A549 (cell line): ENCODE results near the gene SPECC1. TPM values are rescaled to one million over a fixed set of nuclear protein-coding genes. Genes with fewer than 3 reads are reported as not detected.
"Not testable (repeated sequence)": the region's sequence is repeated elsewhere in the genome, so short reads cannot be mapped to it uniquely, and the experiment has no call there.

Experiments
- ATAC-seq, 2 experiments: fragments of 200-7000 bp in 1 of 2; fragments of >200 bp in 1 of 2; cut with Nextera tagmentation in 1 of 2; cut with Tn5 transposase in 1 of 2; 3 replicates each; pipeline versions ENCODE4 v1.8.0 to v1.9.1; 2018 to 2020; ENCODE audit warnings: mild to moderate bottlenecking in 1 of 2, moderate library complexity in 1 of 2
- CTCF ChIA-PET: fragments of 300-600 bp; sonication (Branson Sonifier 250); formaldehyde crosslinking; extraction: SDS; loops from one replicate; lab custom pipeline; 2021; ENCODE audit warnings: antibody characterized with exemption, inconsistent platforms; lab: Yijun Ruan, JAX
- POLR2A ChIA-PET: fragments of 350-600 bp; formaldehyde crosslinking; extraction: SDS; loops from one replicate; lab custom pipeline; 2021; ENCODE audit warnings: antibody characterized with exemption, inconsistent platforms; lab: Yijun Ruan, JAX
- DNase-seq, 2 experiments: peaks; one replicate each; pipeline versions ENCODE4 v3.0.0 to v3.0.0-alpha.2; 2011 to 2016; ENCODE audit warnings: low read depth in 1 of 2, low spot score in 1 of 2
- FAIRE-seq: peaks from 2 replicates; lab custom pipeline; 2011; peaks lifted over from hg19 to GRCh38; lab: Jason Lieb, UNC
- H3K27ac ChIP-seq, 2 experiments: fragments of >200 bp; sonication (Bioruptor Twin); formaldehyde crosslinking; 3 replicates each; pipeline ENCODE4 v1.5.1; 2016 to 2017
- H3K4me1 ChIP-seq: fragments of >200 bp; sonication (Bioruptor Twin); formaldehyde crosslinking; 3 replicates; pipeline ENCODE4 v1.6.1; 2016
- H3K4me2 ChIP-seq: fragments of >200 bp; sonication (Bioruptor Twin); formaldehyde crosslinking; 3 replicates; pipeline ENCODE4 v1.6.1; 2016
- H3K4me3 ChIP-seq: fragments of >200 bp; sonication (Bioruptor Twin); formaldehyde crosslinking; 3 replicates; pipeline ENCODE4 v1.5.1; 2016
- H3K9me3 ChIP-seq: fragments of >200 bp; sonication (Bioruptor Twin); formaldehyde crosslinking; 3 replicates; pipeline ENCODE4 v1.6.1; 2016
- BHLHE40 ChIP-seq: IDR thresholded peaks from 2 replicates; pipeline ENCODE4 v1.6.1; 2012; ENCODE audit warnings: low read depth, low read length, inconsistent platforms
- CEBPB ChIP-seq, 2 experiments: fragments of >200 bp in 1 of 2; sonication (Bioruptor Twin) in 1 of 2; formaldehyde crosslinking in 1 of 2; IDR thresholded peaks; 2 replicates each; pipeline ENCODE4 v1.6.1; 2012 to 2016
- CHD2 ChIP-seq: fragments of 150-350 bp; IDR thresholded peaks from 2 replicates; pipeline ENCODE4 v1.6.1; 2014; ENCODE audit warnings: low read length; ENCODE audit not compliant: partially characterized antibody
- CHD4 ChIP-seq: fragments of 200-600 bp; sonication (generic); IDR thresholded peaks from 2 replicates; pipeline ENCODE4 v1.6.1; 2016; ENCODE audit warnings: antibody characterized with exemption, mild to moderate bottlenecking, borderline replicate concordance
- E2F6 ChIP-seq: IDR thresholded peaks from 2 replicates; pipeline ENCODE4 v1.6.1; 2012; ENCODE audit warnings: low read depth, borderline replicate concordance
- EHMT2 ChIP-seq: fragments of 200-600 bp; sonication (generic); IDR thresholded peaks from 2 replicates; pipeline ENCODE4 v1.6.1; 2016; ENCODE audit warnings: antibody characterized with exemption, low read depth, mild to moderate bottlenecking, moderate library complexity
- EP300 ChIP-seq, 2 experiments: fragments of >200 bp; sonication (Bioruptor Twin); formaldehyde crosslinking; IDR thresholded peaks; 2 replicates in 1 of 2; 3 replicates in 1 of 2; pipeline ENCODE4 v1.6.1; 2016 to 2017
- FOSB ChIP-seq: fragments of 250-450 bp; sonication (Bioruptor Pico); IDR thresholded peaks from 2 replicates; pipeline ENCODE4 v1.5.0; 2020; ENCODE audit warnings: mild to moderate bottlenecking, moderate library complexity
- FOSL2 ChIP-seq, 2 experiments: fragments of 450-650 bp in 1 of 2; fragments of >200 bp in 1 of 2; sonication (Bioruptor Twin) in 1 of 2; formaldehyde crosslinking; IDR thresholded peaks; 2 replicates each; pipeline versions ENCODE4 v1.5.0 to v1.6.1; 2016 to 2020; ENCODE audit warnings: mild to moderate bottlenecking in 1 of 2, moderate library complexity in 1 of 2
- GATA3 ChIP-seq: IDR thresholded peaks from 2 replicates; pipeline ENCODE4 v1.6.1; 2012; ENCODE audit warnings: borderline replicate concordance
- HDAC2 ChIP-seq: fragments of 200-600 bp; sonication (generic); IDR thresholded peaks from 2 replicates; pipeline ENCODE4 v1.6.1; 2016
- HEYL ChIP-seq: fragments of 250-450 bp; sonication (Bioruptor Pico); IDR thresholded peaks from 2 replicates; pipeline ENCODE4 v1.8.0; 2021; ENCODE audit warnings: mild to moderate bottlenecking, moderate library complexity
- MAFK ChIP-seq: fragments of 450-650 bp; IDR thresholded peaks from 2 replicates; pipeline ENCODE4 v1.6.1; 2014; ENCODE audit not compliant: partially characterized antibody
- MAX ChIP-seq: IDR thresholded peaks from 2 replicates; pipeline ENCODE4 v1.6.1; 2012
- MAZ ChIP-seq: fragments of 150-350 bp; IDR thresholded peaks from 2 replicates; pipeline ENCODE4 v1.6.1; 2014; ENCODE audit warnings: antibody characterized with exemption, low read depth, low read length, borderline replicate concordance
- PHF8 ChIP-seq: fragments of 200-600 bp; sonication (generic); IDR thresholded peaks from 2 replicates; pipeline ENCODE4 v1.6.1; 2016; ENCODE audit warnings: low read depth, mild to moderate bottlenecking, antibody characterized with exemption, moderate library complexity, borderline replicate concordance
- RAD21 ChIP-seq, 2 experiments: fragments of >200 bp in 1 of 2; sonication (Bioruptor Twin) in 1 of 2; formaldehyde crosslinking in 1 of 2; IDR thresholded peaks in 1 of 2; conservative IDR thresholded peaks in 1 of 2; 2 replicates in 1 of 2; 3 replicates in 1 of 2; pipeline ENCODE4 v1.6.1; 2012 to 2018; ENCODE audit warnings: inconsistent platforms in 1 of 2
- REST ChIP-seq: fragments of 200-600 bp; sonication (generic); IDR thresholded peaks from 2 replicates; pipeline ENCODE4 v1.6.1; 2016; ENCODE audit warnings: antibody characterized with exemption, mild to moderate bottlenecking, moderate library complexity
- SMC3 ChIP-seq: fragments of >200 bp; sonication (Bioruptor Twin); formaldehyde crosslinking; IDR thresholded peaks from 3 replicates; pipeline ENCODE4 v1.6.1; 2018; ENCODE audit warnings: inconsistent platforms
- SREBF2 ChIP-seq: fragments of 450-650 bp; IDR thresholded peaks from 2 replicates; pipeline ENCODE4 v1.6.1; 2014; ENCODE audit warnings: mild to moderate bottlenecking, moderate library complexity
- TP53 ChIP-seq: fragments of 250-450 bp; sonication (Bioruptor Pico); IDR thresholded peaks from 2 replicates; pipeline ENCODE4 v1.5.0; 2021; ENCODE audit warnings: mild to moderate bottlenecking, moderate library complexity
- ZC3H11A ChIP-seq: fragments of 450-650 bp; IDR thresholded peaks from 2 replicates; pipeline ENCODE4 v1.6.1; 2014; ENCODE audit warnings: antibody characterized with exemption, mild to moderate bottlenecking
- ZFP36 ChIP-seq: fragments of 450-650 bp; IDR thresholded peaks from 2 replicates; pipeline ENCODE4 v1.6.1; 2014; ENCODE audit warnings: borderline replicate concordance; ENCODE audit not compliant: partially characterized antibody
- ZNF302 ChIP-seq: fragments of 250-450 bp; sonication (Bioruptor Pico); IDR thresholded peaks from 2 replicates; pipeline ENCODE4 v1.9.0; 2021; ENCODE audit warnings: inconsistent platforms, mild to moderate bottlenecking, moderate library complexity
- ZSCAN20 ChIP-seq: fragments of 250-450 bp; sonication (Bioruptor Pico); IDR thresholded peaks from 2 replicates; pipeline ENCODE4 v1.8.0; 2022; ENCODE audit warnings: mild to moderate bottlenecking, moderate library complexity
- WGBS: methylation state at CpG from one replicate; pipeline ENCODE4 v1.1.6; 2017; ENCODE audit errors: missing lambda C conversion rate; 5-methylcytosine and 5-hydroxymethylcytosine counted together
- polyA plus RNA-seq, 4 experiments: library from polyadenylated mRNA; depleted of rRNA in 3 of 4; stranded (reverse); fragments of >200 nt; fragmentation: RNase III in 1 of 4; extraction: RNeasy Plus Mini Kit Qiagen cat#74134 plus additional on column Dnase treatment in 1 of 4; gene quantifications; 2 replicates in 3 of 4; 3 replicates in 1 of 4; pipeline ENCODE4 v1.2.3, GENCODE V29; 2011 to 2017
- TF ChIP-seq, protein P1 (sequence below): fragments of >200 bp; sonication (Bioruptor Twin); formaldehyde crosslinking; IDR thresholded peaks from 3 replicates; pipeline ENCODE4 v1.5.1; 2016

The SPECC1 gene
- polyA plus RNA-seq, 2 of the 4 experiments (the other 2 are of a cell fraction): 45.1 to 66.2 TPM

GRCh38 chr17:19962954-19963353, 46.2 kb upstream of the SPECC1 start:
- DNase-seq, POLR2A ChIA-PET, H3K4me3 ChIP-seq, H3K9me3 ChIP-seq, CTCF ChIA-PET, H3K27ac ChIP-seq, FAIRE-seq, H3K4me2 ChIP-seq, ATAC-seq: not testable (repeated sequence)
- TF ChIP-seq MAFK: peak; percentile 68
- WGBS: 91% methylated on average over 2 of the region's 2 CpGs
- H3K4me1 ChIP-seq: peaks cover 40% of the 10 kb centered on the region

GRCh38 chr17:19973156-19973555, 36.0 kb upstream of the SPECC1 start:
- ChIA-PET POLR2A (no interaction called here), CTCF (interaction anchor here (3.9 kb wide), 1 partner anchor 37 kb away, joined by 13 read pairs; no protein-coding TSS in a partner anchor)
- FAIRE-seq: no peak
- Histone ChIP-seq H3K4me2 (no peak overlapping the region), H3K9me3 (no peaks in the 10 kb centered on the region), H3K4me3 (no peak overlapping the region), H3K27ac (no peak overlapping the region), H3K4me1 (peaks cover 22% of the 10 kb centered on the region)
- DNase-seq: no peak
- ATAC-seq: no peak
- TF ChIP-seq TP53 (CRISPR knock-in tag) (no peak), CHD2 (no peak), EHMT2 (no peak), RAD21 (conservative IDR thresholded peaks at IDR 0.05 in 1 of 2, IDR thresholded peaks at IDR 0.05 in 1 of 2) (no peak), FOSB (CRISPR knock-in tag) (no peak), CHD4 (no peak), ZSCAN20 (no peak), ZFP36 (no peak), FOSL2 (IDR thresholded peaks at IDR 0.05) (no peak), FOSL2 (CRISPR knock-in tag; IDR thresholded peaks at IDR 0.05) (no peak), MAZ (no peak), GATA3 (no peak), MAFK (no peak), SREBF2 (no peak), EP300 (IDR thresholded peaks at IDR 0.05) (no peak), SMC3 (no peak), HEYL (CRISPR knock-in tag) (no peak), BHLHE40 (no peak)
- TF ChIP-seq, protein P1, sequence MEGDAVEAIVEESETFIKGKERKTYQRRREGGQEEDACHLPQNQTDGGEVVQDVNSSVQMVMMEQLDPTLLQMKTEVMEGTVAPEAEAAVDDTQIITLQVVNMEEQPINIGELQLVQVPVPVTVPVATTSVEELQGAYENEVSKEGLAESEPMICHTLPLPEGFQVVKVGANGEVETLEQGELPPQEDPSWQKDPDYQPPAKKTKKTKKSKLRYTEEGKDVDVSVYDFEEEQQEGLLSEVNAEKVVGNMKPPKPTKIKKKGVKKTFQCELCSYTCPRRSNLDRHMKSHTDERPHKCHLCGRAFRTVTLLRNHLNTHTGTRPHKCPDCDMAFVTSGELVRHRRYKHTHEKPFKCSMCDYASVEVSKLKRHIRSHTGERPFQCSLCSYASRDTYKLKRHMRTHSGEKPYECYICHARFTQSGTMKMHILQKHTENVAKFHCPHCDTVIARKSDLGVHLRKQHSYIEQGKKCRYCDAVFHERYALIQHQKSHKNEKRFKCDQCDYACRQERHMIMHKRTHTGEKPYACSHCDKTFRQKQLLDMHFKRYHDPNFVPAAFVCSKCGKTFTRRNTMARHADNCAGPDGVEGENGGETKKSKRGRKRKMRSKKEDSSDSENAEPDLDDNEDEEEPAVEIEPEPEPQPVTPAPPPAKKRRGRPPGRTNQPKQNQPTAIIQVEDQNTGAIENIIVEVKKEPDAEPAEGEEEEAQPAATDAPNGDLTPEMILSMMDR: no peak
- WGBS: 86% methylated on average over 2 of the region's 2 CpGs

DNA sequence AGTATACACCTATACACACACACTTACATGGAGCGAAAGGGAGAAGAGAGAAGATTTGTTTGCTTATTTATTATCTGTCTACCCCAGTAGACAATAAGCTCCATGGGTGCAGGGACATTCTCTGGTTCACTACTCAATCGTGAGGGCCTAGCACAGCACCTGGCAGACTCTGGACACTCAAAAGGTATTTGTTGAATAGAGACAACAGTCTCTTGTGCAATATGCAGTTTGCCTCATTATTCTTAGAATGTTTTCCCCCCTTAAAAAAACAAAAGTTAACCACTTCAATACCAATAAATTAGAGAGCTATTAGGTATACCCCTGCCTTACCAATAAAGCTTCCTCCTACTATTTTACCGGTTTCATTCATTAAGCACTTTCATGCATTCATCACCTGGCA, 33.6 kb upstream of the SPECC1 start:
- ATAC-seq (no peak), FAIRE-seq (no peak), DNase-seq (no peak)
- H3K4me2 ChIP-seq: peak overlapping the region; percentile 92
- no peak overlapping the region for H3K4me3 ChIP-seq
- 81% methylated on average over 3 of the region's 3 CpGs for WGBS
- no peak overlapping the region for H3K27ac ChIP-seq
- CTCF ChIA-PET: interaction anchor here (1.3 to 3.9 kb wide), 3 partner anchors 17 to 35 kb away, joined by 6 to 17 read pairs (median 13); partner anchors contain the start of gene SPECC1
- POLR2A ChIA-PET: no interaction called here
- TF ChIP-seq, protein P1: no peak
- TF ChIP-seq ZC3H11A (no peak), CEBPB (IDR thresholded peaks at IDR 0.05) (no peak), GATA3 (no peak), MAX (no peak), E2F6 (no peak), SREBF2 (no peak), ZNF302 (CRISPR knock-in tag) (no peak), PHF8 (no peak), HDAC2 (no peak), ZFP36 (no peak), EP300 (IDR thresholded peaks at IDR 0.05) (no peak), REST (no peak)
- peaks cover 18% of the 10 kb centered on the region for H3K4me1 ChIP-seq
- H3K9me3 ChIP-seq: no peaks in the 10 kb centered on the region
